Right forelimb (tissue), 1 donor: ENCODE measurements around the gene RILPL1.
"Not testable (repeated sequence)": the region's sequence is repeated elsewhere in the genome, so short reads cannot be mapped to it uniquely, and the experiment has no call there.

ENCODE experiments used
- DNase-seq: peaks from one replicate; pipeline ENCODE4 v3.0.0-alpha.2; 2018

The RILPL1 gene

GRCh38 chr12:123492339-123493039 lies 41.0 kb downstream of the RILPL1 start:
- not testable (repeated sequence) for DNase-seq

DNA sequence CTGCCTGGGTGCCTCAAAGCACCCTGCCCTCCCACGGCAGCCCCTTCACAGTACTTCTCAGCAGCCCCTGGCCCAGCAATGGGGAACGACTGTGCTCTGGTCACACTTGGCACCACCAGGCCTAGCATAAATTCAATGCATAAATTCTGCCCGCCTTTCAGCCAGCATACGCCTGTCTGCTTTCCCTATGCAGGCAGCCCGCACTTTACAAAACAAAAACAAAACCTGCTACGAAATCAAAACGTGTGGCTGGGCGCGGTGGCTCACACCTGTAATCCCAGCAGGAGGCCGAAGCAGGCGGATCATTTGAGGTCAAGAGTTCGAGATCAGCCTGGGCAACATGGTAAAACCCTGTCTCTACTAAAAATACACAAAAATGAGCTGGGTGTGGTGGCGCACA lies 42.0 kb downstream of the RILPL1 start:
- no peak for DNase-seq

- DNase-seq: no peak
Measured at GRCh38 chr12:123491056-123491455, 42.5 kb downstream of the RILPL1 start.

DNA sequence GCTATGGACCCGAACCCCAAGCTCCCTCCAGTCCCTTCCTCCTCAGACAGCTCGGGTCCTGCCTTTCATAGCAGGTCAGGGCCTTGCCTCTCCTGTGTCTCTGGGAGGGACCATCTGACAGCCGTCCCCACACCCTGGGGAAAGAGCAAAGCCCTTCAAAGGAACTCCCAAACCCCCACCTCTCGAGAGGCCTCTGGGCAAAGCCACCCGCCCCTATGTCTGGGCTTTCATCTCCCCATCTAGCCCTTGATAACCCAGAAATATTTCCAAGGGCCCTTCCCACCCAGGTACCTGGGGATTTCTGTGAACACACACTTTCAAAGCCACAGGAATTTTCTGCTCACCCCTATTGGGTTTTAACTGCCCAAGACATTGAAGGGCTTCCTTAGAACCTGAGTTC lies 43.4 kb downstream of the RILPL1 start:
- DNase-seq: no peak

- DNase-seq: no peak
Measured at GRCh38 chr12:123489580-123489979, 43.9 kb downstream of the RILPL1 start.

GRCh38 chr12:123488539-123489230 lies 44.8 kb downstream of the RILPL1 start:
- DNase-seq: no peak

DNA sequence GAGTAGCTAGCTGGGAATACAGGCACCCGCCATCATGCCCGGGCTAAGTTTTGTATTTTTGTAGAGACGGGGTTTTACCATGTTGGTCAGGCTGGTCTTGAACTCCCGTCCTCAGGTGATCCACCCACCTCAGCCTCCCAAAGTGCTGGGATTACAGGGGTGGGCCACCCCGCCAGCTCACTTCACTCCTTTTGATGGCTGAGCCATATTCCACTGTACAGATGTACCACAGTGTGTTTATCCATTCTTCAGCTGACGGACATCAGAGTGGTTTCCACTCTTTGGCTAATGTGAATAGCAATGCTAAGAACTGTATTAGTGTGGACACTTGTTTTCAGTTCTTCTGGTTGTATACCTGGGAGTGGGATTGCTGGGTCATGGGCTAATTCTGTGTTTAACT lies 46.1 kb downstream of the RILPL1 start:
- DNase-seq: no peak

DNA sequence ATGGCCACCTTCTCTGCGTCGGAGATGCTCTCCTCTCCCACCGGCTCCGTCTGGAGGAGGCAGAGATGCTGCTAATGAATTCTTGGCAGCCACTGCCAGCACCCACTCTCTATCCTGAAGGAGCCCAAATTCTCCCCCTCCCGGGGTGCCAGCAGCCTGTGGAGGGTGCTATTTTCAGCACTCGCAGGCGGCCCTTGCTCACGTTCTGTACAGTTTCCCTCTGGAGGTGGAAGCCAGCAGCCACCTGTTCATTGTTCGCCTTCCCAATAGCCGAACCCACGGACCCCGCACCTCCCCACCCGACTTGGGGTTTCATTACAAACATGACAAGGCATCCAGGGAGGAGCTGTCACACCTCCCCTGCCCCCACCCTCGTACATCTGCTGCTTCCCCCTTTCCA lies 47.8 kb downstream of the RILPL1 start:
- no peak for DNase-seq

- no peak for DNase-seq
Measured at GRCh38 chr12:123483602-123484248, 49.8 kb downstream of the RILPL1 start.

DNA sequence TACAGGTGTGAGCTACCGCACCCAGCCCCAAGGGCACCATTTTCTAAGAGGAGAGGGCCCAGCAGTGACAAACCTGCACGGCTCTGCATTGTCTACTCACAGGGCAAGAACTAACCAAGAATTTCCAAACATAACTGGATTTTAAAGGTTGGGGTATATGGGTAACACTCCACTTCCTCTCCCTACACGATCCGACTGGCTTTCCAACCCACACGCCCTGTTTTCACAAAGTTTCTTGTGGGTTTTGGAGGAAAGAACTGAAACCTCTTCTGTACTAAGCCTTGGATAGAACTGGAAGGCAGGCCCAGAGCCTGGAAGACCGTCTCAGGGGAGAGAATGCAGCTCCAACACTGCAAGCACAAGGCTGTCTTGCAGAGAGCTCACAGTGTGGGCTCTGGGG lies 50.6 kb downstream of the RILPL1 start:
- DNase-seq: no peak

GRCh38 chr12:123481251-123481650 lies 52.3 kb downstream of the RILPL1 start:
- not testable (repeated sequence) for DNase-seq

GRCh38 chr12:123479442-123480180 lies 53.9 kb downstream of the RILPL1 start:
- DNase-seq: no peak

DNA sequence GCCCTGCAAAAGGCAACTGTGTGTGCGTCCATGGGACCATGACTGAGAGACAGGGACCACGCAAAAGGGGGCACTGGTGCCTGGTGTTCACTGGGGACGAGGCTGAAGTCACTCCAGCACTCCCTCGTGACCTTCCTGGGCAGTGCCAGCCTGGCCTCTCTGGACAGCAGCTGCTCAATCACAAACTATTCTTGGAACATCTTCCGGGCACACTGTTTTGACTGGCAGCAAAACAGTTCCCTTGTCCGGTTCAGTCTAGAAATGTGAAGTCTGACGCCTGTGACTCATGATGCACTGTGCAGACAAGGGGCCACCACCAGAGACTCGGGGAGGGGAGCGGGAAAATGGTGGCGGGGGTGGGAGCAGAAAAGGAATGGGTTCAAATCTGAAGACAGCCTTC lies 54.8 kb downstream of the RILPL1 start:
- DNase-seq: no peak

GRCh38 chr12:123478069-123478468 lies 55.5 kb downstream of the RILPL1 start:
- no peak for DNase-seq

DNA sequence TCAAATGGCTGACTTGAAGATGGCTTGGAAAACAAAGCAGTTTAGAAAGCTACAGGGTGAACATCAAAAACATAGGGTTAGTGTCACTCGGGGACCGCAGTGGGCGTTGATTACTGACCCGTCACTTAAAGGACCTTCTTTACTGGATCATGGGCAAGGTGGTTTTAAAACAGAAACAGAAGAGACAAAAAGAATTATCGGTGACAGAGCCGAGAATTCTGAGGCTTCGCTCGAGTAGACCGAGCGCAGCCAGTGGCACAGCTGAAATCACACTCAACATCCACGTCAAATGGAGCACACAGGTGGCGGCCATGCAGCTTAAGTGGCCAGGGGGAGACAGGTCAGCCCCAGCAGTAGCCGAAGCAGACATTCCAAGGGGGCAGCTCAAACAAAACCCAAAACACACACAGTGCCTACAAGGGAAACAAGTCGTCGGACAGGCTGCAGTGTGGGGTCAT lies 58.2 kb downstream of the RILPL1 start:
- DNase-seq: no peak

GRCh38 chr12:123474485-123475245 lies 58.9 kb downstream of the RILPL1 start:
- DNase-seq: no peak

- no peak for DNase-seq
Measured at GRCh38 chr12:123472438-123472849, 61.1 kb downstream of the RILPL1 start.

GRCh38 chr12:123471374-123472068 lies 62.0 kb downstream of the RILPL1 start:
- DNase-seq: no peak

DNA sequence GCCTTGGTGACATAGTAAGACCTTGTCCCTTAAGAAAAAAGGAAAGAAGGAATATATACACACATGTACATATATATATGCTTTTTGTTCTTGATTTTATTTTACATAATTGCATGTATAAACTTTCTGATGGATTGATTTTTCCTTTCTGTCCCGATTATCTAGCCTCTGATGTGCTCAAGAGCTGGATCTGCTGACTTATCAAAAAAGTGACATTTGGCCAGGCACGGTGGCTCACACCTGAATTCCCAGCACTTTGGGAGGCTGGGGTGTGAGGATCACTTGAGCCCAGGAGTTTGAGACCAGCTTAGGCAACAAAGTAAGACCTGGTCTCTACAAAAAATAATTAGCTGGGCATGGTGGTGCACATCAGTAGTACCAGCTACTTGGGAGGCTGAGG lies 63.5 kb downstream of the RILPL1 start:
- no peak for DNase-seq

- no peak for DNase-seq
Measured at GRCh38 chr12:123468786-123469185, 64.7 kb downstream of the RILPL1 start.

- DNase-seq: no peak
Measured at GRCh38 chr12:123465084-123465483, 68.4 kb downstream of the RILPL1 start.

DNA sequence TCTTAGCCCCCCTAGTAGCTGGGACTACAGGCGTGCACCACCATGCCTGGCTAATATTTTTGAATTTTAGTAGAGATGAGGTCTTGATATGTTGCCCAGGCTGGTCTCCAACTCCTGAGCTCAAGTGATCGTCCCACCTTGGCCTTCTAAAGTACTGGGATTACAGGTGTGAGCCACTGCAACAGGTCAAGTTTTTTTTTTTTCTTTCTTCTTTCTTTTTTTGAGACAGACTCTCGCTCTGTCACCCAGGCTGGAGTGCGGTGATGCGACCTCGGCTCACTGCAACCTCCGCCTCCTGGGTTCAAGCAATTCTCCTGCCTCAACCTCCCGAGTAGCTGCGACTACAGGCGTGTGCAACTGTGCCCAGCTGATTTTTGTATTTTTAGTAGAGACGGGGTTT lies 70.3 kb downstream of the RILPL1 start:
- not testable (repeated sequence) for DNase-seq
